ENCODE results near the gene SMYD5. TPM values are rescaled to one million over a fixed set of nuclear protein-coding genes. Genes with fewer than 3 reads are reported as not detected.
"Not testable (repeated sequence)": the region's sequence is repeated elsewhere in the genome, so short reads cannot be mapped to it uniquely, and the experiment has no call there.

SMYD5 gene
- total RNA-seq, 4 donors from 2014 or later, result 10.6 to 21.0 (median 15.5) TPM

GRCh38 chr2:73259276-73259675, 45.2 kb downstream of the SMYD5 start:
- ATAC-seq, result no peak
- Histone ChIP-seq H3K9me3 (no peaks in the 10 kb centered on the region), H3K27ac (no peak overlapping the region), H3K36me3 (peaks cover 0 to 11% of the 10 kb centered on the region in 2 donors), H3K27me3 (no peaks in the 10 kb centered on the region), H3K4me3 (no peak overlapping the region), H3K4me1 (no peaks in the 10 kb centered on the region)
- 79 to 83% methylated on average over 1 to 3 of the region's 8 CpGs for WGBS, 2 donors (ENCODE audit: low coverage in 1 of 2)
- no peak for TF ChIP-seq POLR2A (IDR thresholded peaks at IDR 0.05)
- no peak for TF ChIP-seq EP300 (IDR thresholded peaks at IDR 0.05)
- TF ChIP-seq CTCF (IDR thresholded peaks at IDR 0.05), result no peak

DNA sequence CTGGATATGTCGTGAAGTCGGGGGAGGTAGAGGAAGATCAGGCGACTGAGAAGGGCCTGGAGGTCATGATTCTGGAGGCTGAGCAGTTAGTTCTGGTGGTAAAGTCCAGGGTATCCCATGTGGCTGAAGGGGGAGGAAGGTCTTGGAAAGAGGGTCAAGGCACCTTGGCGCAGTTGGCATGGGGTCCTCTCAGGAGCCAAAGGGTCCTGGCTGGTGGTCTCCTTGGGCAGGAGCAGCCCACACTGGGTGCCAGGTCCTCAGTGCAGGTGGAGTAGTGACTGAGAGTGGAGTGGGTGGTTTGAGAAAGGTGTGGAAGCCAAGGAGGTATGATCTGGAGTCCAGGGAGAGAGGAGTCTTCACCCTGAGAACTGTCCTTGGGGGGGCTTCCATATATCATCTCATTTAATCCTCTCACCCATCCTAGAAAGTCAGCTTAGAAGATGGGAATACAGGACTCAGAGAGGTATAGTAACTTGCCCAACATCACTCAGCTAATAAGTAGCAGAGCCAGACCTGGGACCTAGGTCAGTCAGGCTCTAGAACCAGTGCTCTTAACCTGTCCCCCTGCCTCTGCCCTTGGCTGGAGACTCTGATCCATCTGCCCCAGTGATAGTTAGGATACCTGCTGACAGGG, 45.8 kb downstream of the SMYD5 start:
- ATAC-seq, result no peak
- H3K4me1 ChIP-seq, result no peaks in the 10 kb centered on the region
- TF ChIP-seq POLR2A (IDR thresholded peaks at IDR 0.05) (no peak), CTCF (IDR thresholded peaks at IDR 0.05) (no peak), POLR2AphosphoS5 (IDR thresholded peaks at IDR 0.05) (no peak), EP300 (IDR thresholded peaks at IDR 0.05) (no peak)
- no peak overlapping the region for H3K27ac ChIP-seq
- H3K36me3 ChIP-seq, result peaks cover 0 to 6% of the 10 kb centered on the region in 2 donors
- H3K27me3 ChIP-seq, result peaks cover under 1% of the 10 kb centered on the region
- WGBS, 2 donors (ENCODE audit: low coverage in 1 of 2), result 64 to 97% methylated on average over 3 to 4 of the region's 4 CpGs
- H3K9me3 ChIP-seq, result no peaks in the 10 kb centered on the region
- H3K4me3 ChIP-seq, result no peak overlapping the region

DNA sequence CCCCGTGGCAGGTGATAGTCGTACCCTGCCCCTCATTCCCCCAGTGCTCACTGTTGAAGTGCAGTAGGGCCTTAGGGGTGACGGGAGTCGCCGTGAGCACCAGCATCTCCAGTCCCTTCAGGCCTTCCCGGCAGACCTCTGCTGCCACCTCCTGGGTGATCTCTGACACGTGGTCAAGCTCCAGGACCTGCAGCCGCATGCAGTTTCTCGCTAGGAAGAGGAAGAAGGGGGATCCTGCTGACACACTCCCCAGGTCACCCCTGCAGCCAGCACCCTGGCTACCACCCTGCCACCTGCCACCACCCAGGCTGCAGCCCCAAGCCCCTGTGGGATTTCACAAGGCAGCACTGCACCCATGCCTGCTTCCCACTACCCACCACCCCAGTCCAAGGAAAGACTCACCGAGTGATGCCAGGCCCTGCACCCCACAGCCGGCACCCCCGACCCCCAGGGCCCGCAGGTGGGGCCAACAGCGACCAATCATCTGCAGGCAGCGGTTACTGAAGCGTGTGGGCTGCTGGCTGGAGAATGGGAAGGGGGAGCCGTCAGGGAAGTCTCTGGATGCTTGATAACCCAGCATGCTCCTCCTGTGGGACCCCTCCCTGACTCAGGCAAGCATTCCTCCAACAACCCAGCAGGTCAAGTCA, 46.4 kb downstream of the SMYD5 start:
- Histone ChIP-seq H3K4me1 (no peaks in the 10 kb centered on the region), H3K9me3 (no peaks in the 10 kb centered on the region), H3K4me3 (no peak overlapping the region), H3K27ac (no peak overlapping the region), H3K36me3 (no peaks in the 10 kb centered on the region), H3K27me3 (peaks cover 7% of the 10 kb centered on the region)
- TF ChIP-seq POLR2AphosphoS5 (IDR thresholded peaks at IDR 0.05) (no peak), EP300 (IDR thresholded peaks at IDR 0.05) (no peak), POLR2A (IDR thresholded peaks at IDR 0.05) (no peak), CTCF (IDR thresholded peaks at IDR 0.05) (peak in 1 of 4 experiments; percentile 28)
- WGBS, 2 donors (ENCODE audit: low coverage in 1 of 2), result 0 to 22% methylated on average over 4 to 6 of the region's 17 CpGs
- ATAC-seq, result no peak

DNA sequence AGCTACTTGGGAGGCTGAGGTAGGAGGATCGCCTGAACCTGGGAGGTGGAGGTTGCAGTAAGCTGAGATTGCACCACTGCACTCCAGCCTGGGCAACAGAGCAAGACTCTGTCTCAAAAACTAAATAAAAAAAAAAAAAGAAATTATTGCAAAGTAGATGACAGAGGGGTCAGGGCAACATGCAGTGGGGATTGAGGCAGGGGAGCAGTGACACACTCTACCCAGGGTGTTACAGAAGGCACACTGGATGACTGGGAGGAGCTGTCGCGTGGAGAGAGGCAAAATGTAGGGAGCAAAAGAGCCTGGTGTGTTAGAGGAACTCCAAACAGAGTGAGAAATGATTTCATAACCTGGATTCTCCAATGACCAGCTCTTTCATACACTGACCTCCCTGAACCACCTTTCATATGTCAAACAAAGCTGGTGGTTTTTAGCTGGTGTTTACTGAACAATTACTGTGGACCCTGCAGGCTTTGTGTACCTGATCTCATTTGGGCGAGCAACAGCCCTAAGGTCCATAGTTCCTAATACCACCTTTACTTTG, 48.1 kb downstream of the SMYD5 start:
- Histone ChIP-seq H3K36me3 (no peaks in the 10 kb centered on the region), H3K4me3 (no peak overlapping the region), H3K27me3 (peaks cover 24% of the 10 kb centered on the region), H3K9me3 (no peaks in the 10 kb centered on the region), H3K4me1 (no peaks in the 10 kb centered on the region), H3K27ac (no peak overlapping the region)
- TF ChIP-seq POLR2AphosphoS5 (IDR thresholded peaks at IDR 0.05) (no peak), EP300 (IDR thresholded peaks at IDR 0.05) (no peak), POLR2A (IDR thresholded peaks at IDR 0.05) (no peak), CTCF (IDR thresholded peaks at IDR 0.05) (no peak)
- no peak for ATAC-seq
- 88 to 96% methylated on average over 3 to 4 of the region's 4 CpGs for WGBS, 2 donors (ENCODE audit: low coverage in 1 of 2)

DNA sequence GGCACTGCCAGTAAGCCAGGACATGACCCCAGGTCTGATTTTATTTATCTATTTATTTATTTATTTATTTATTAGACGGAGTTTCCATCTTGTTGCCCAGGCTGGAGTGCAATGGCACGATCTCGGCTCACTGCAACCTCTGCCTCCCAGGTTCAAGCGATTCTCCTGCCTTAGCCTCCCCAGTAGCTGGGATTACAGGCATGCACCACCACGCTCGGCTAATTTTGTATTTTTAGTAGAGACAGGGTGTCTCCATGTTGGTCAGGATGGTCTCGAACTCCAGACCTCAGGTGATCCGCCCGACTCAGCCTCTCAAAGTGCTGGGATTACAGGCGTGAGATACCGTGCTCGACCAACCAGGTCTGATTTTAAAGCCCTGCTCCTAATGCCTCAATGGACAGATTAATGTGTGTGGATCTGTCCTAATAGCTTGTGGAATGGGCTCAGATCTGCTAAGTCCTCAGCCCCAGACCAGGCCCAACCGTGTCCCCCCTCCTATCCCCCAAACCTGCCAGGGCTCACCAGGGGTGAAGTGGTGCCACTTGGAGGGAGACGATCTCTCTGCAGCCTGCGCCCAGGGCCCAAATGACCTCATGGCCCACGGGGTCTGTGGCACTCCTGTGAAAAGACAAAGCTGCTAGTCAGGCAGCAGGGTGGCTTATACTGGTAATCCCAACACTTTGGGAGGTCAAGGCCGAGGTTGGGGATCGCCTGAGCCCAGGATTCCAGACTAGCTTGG, 48.8 kb downstream of the SMYD5 start:
- H3K27ac ChIP-seq, H3K4me1 ChIP-seq, H3K4me3 ChIP-seq, ATAC-seq, H3K9me3 ChIP-seq, H3K36me3 ChIP-seq: not testable (repeated sequence)
- WGBS, 2 donors (ENCODE audit: low coverage in 1 of 2), result 90 to 99% methylated on average over 2 to 9 of the region's 18 CpGs
- peaks cover 31% of the 10 kb centered on the region for H3K27me3 ChIP-seq
